Erythroblast (primary cell): ENCODE measurements around the gene GPATCH2L.

Source experiments
- GATA1 ChIP-seq: IDR thresholded peaks from 2 replicates; pipeline ENCODE4 v1.6.1; 2011; ENCODE audit warnings: low read depth, mild to moderate bottlenecking, control low read depth, low read length, moderate library complexity
- POLR2A ChIP-seq: IDR thresholded peaks from 2 replicates; pipeline ENCODE4 v1.6.1; 2011; ENCODE audit warnings: mild to moderate bottlenecking, low read length

- TF ChIP-seq POLR2A (no peak), GATA1 (no peak)
These were observed 105.5 kb downstream of the GPATCH2L start for GRCh38 chr14:76257111-76257803.
